DND-41 (cell line): ENCODE data around the gene SLC6A17.

Source experiments
- ATAC-seq: fragments of 200-7000 bp; cut with Tn5 transposase; 3 replicates; pipeline ENCODE4 v1.9.1; 2021; ENCODE audit warnings: low read depth; ENCODE audit not compliant: insufficient read depth
- DNase-seq: peaks from one replicate; pipeline ENCODE4 v3.0.0-alpha.2; 2020
- H2AFZ ChIP-seq: 2 replicates; pipeline ENCODE4 v1.6.0; 2012; ENCODE audit warnings: low read depth, low read length
- H3K27ac ChIP-seq: 2 replicates; pipeline ENCODE4 v1.5.1; 2012; ENCODE audit warnings: low read length, inconsistent platforms
- H3K27me3 ChIP-seq: fragments of 200-600 bp; sonication (generic); 2 replicates; pipeline ENCODE4 v1.6.0; 2012; ENCODE audit warnings: low read length, mild to moderate bottlenecking, inconsistent platforms; ENCODE audit not compliant: insufficient read depth, poor library complexity
- H3K36me3 ChIP-seq: 2 replicates; pipeline ENCODE4 v1.5.1; 2012; ENCODE audit warnings: low read length, inconsistent platforms; ENCODE audit not compliant: insufficient read depth
- H3K4me1 ChIP-seq: 2 replicates; pipeline ENCODE4 v1.5.1; 2012; ENCODE audit warnings: mild to moderate bottlenecking, low read length; ENCODE audit not compliant: insufficient read depth
- H3K4me2 ChIP-seq: 2 replicates; pipeline ENCODE4 v1.6.0; 2012; ENCODE audit warnings: mild to moderate bottlenecking, moderate library complexity, low read length, inconsistent platforms; ENCODE audit not compliant: insufficient read depth
- H3K4me3 ChIP-seq, 2 experiments: fragments of 200-600 bp in 1 of 2; shearing (Covaris generic) in 1 of 2; 2 replicates each; pipeline ENCODE4 v1.5.1; 2012 to 2016; ENCODE audit warnings: inconsistent platforms in 2 of 2, low read length in 2 of 2, mild to moderate bottlenecking in 2 of 2, low read depth in 1 of 2, moderate library complexity in 1 of 2
- H3K79me2 ChIP-seq: 2 replicates; pipeline ENCODE4 v1.6.0; 2012; ENCODE audit warnings: low read length, inconsistent platforms; ENCODE audit not compliant: insufficient read depth
- H3K9ac ChIP-seq: 2 replicates; pipeline ENCODE4 v1.6.0; 2012; ENCODE audit warnings: low read depth, mild to moderate bottlenecking, inconsistent platforms, low read length, moderate library complexity
- H3K9me3 ChIP-seq: 2 replicates; pipeline ENCODE4 v1.5.1; 2012; ENCODE audit warnings: low read length, moderate library complexity, mild to moderate bottlenecking, inconsistent platforms; ENCODE audit not compliant: insufficient read depth, severe bottlenecking
- H4K20me1 ChIP-seq: 2 replicates; pipeline ENCODE4 v1.6.0; 2012; ENCODE audit warnings: low read length; ENCODE audit not compliant: insufficient read depth
- EZH2 ChIP-seq: IDR thresholded peaks from 3 replicates; pipeline ENCODE4 v1.6.1; 2012; ENCODE audit warnings: borderline replicate concordance, low read depth, mild to moderate bottlenecking, moderate library complexity, low read length, inconsistent platforms; ENCODE audit not compliant: severe bottlenecking
- TF ChIP-seq, protein P1 (sequence below): IDR thresholded peaks from 2 replicates; pipeline ENCODE4 v1.5.1; 2012; ENCODE audit warnings: borderline replicate concordance, low read length, moderate library complexity, mild to moderate bottlenecking; ENCODE audit not compliant: poor library complexity, severe bottlenecking; ENCODE audit errors: extremely low read depth

Gene SLC6A17

DNA sequence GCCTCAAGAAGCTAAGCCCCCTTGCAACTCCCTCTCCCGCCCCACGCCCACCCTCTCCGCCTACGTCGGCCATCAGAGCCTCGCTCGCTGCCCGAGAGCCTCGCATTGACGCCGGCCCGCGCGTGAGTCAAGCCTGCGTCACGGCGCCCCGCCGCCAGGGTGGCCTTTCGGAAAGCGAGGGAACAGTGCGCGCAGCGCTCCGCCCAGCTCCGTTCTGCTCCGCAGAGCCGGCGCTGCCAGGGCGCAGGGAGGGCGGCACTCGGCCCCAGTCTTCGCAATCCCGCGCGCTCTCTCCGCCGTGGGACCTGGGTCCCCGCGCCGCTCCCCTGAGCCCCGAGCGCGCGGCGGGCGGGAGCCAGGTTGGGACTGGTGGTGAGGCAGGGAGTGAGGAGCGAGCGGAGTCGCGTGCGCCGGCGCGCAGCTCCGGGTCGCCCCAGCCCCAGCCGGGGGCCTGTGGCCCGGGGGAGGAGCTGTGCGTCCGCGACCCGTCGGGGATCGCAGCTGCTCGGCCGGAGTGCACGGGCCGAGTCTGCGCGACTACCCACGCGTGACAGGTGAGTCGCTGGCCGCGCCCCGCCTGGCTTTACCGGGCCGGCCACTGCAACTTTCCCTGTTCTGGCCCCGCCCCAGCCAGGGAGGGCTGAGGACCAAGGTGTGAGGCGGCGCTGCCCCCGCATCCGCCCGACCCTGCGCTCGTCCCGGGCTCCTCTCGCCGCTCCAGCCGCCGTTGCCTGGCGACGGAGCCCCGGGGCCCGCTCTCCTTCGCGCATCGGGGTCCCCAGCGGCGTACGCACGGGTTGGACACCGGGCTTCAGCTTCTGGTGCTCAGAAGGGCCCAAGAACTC lies at the start of gene SLC6A17:
SLC6A17 (plus strand) TSS at position 165 of the 845 bp plus-strand sequence. CDS start 16,436 bp downstream, outside the sequence.
- H3K36me3 ChIP-seq, result no peaks in the 10 kb centered on the region
- H3K4me3 ChIP-seq, result no peak within 1 kb of the TSS
- no peak within 1 kb of the TSS for H3K9ac ChIP-seq
- no peaks in the 10 kb centered on the region for H3K79me2 ChIP-seq
- TF ChIP-seq EZH2, result no peak
- TF ChIP-seq, protein P1, sequence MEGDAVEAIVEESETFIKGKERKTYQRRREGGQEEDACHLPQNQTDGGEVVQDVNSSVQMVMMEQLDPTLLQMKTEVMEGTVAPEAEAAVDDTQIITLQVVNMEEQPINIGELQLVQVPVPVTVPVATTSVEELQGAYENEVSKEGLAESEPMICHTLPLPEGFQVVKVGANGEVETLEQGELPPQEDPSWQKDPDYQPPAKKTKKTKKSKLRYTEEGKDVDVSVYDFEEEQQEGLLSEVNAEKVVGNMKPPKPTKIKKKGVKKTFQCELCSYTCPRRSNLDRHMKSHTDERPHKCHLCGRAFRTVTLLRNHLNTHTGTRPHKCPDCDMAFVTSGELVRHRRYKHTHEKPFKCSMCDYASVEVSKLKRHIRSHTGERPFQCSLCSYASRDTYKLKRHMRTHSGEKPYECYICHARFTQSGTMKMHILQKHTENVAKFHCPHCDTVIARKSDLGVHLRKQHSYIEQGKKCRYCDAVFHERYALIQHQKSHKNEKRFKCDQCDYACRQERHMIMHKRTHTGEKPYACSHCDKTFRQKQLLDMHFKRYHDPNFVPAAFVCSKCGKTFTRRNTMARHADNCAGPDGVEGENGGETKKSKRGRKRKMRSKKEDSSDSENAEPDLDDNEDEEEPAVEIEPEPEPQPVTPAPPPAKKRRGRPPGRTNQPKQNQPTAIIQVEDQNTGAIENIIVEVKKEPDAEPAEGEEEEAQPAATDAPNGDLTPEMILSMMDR, result no peak
- H3K4me2 ChIP-seq, result no peak within 1 kb of the TSS
- H3K27ac ChIP-seq, result no peak within 1 kb of the TSS
- no peak within 1 kb of the TSS for H2AFZ ChIP-seq
- H4K20me1 ChIP-seq, result no peaks in the 10 kb centered on the region; the same call in none of the 2 replicates
- no peak for DNase-seq
- H3K4me1 ChIP-seq, result no peaks in the 10 kb centered on the region
- H3K9me3 ChIP-seq, result no peaks in the 10 kb centered on the region
- peaks cover 21% of the 10 kb centered on the region for H3K27me3 ChIP-seq
- ATAC-seq, result no peak

DNA sequence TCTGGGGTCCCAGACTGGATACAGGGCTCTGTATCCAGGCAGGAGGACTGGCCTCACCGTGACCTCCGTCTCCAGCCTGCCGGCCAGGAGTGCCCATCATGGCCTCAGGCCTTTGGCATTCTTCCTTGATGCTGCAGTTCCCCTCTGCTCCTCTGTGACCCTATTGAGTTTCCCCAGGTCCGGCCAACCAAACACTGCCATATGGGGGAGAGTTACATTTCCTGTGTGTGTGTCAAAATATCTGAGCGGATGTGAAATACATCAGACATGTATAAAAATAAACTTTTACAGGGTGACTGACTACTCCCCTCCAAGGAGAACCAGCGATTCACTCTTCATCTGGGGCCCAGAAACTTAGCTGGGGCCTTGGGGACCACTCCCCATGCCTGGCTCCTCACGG lies 48.2 kb upstream of the SLC6A17 start:
- H3K4me2 ChIP-seq, result no peak overlapping the region
- H2AFZ ChIP-seq, result no peak overlapping the region
- TF ChIP-seq EZH2, result no peak
- TF ChIP-seq, protein P1, result no peak
- no peaks in the 10 kb centered on the region for H3K4me1 ChIP-seq
- DNase-seq (no peak), ATAC-seq (no peak)
- H3K36me3 ChIP-seq, result no peaks in the 10 kb centered on the region
- H3K79me2 ChIP-seq, result no peaks in the 10 kb centered on the region
- H3K27ac ChIP-seq, result no peak overlapping the region
- H3K4me3 ChIP-seq, result no peak overlapping the region
- peaks cover 12% of the 10 kb centered on the region for H3K27me3 ChIP-seq
- no peaks in the 10 kb centered on the region for H4K20me1 ChIP-seq
- no peak overlapping the region for H3K9ac ChIP-seq
- H3K9me3 ChIP-seq, result no peaks in the 10 kb centered on the region

DNA sequence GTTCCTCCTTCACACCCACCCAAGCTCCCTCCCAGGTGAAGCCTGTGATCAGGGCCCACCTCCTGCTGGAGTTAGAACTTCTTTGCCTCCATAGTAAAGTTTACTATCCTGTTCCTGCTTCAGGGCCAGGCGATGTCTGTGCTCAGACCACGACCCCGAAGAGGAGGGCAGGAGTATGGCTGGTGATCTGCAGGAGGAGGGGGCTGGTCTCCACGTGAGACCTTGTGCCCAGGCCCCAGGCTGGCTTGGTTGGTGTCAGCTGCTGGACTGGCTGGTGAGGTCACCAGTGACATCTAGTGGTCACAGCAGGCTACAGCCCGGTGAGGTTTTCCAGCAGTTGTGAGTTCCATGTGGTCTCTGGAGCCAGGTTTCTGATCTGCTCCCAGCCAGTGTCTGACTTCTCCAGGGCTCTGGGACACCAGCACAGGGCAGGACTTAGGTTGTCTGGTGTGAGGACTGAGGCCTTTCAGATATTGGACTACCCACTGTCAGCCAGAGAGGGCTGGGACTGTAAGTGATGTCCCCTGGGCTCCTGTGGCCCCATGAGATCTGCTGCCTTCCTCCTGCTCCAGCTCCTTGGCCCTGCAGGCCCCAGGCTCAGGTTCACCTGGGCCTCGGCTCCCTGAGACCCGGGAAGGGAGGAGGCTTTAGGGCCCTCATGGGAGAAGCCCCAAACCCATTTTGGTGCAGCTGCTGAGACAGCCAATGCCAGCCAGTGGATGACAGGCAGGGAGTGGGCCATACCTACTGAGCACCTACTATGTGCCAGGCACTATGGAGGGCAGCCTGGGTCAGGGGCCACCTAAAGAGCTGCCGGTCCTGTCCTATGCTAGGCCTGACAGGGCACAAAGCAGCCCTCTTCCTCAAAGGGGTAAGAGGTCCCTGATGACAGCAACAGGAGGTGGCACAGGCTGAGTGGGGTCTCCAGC lies 44.0 kb upstream of the SLC6A17 start:
- peak; percentile 98 for ATAC-seq
- no peaks in the 10 kb centered on the region for H3K4me1 ChIP-seq
- no peaks in the 10 kb centered on the region for H3K36me3 ChIP-seq
- H2AFZ ChIP-seq, result peak overlapping the region; percentile 45; the same call in 1 of the 2 replicates
- H4K20me1 ChIP-seq, result no peaks in the 10 kb centered on the region
- peak; percentile 73 for DNase-seq
- H3K79me2 ChIP-seq, result no peaks in the 10 kb centered on the region
- H3K27ac ChIP-seq, result no peak overlapping the region
- no peak overlapping the region for H3K4me2 ChIP-seq
- TF ChIP-seq, protein P1, result peak; percentile 98
- no peak for TF ChIP-seq EZH2
- H3K27me3 ChIP-seq, result peaks cover 18% of the 10 kb centered on the region
- H3K4me3 ChIP-seq, result no peak overlapping the region
- no peak overlapping the region for H3K9ac ChIP-seq
- no peaks in the 10 kb centered on the region for H3K9me3 ChIP-seq
